HG02763 (cell line): ENCODE results near the gene JPH3.

ENCODE experiments used
- ATAC-seq: cut with Tn5 transposase; IDR thresholded peaks from one replicate; pipeline ENCODE4 v1.9.1; 2021; ENCODE audit warnings: mild to moderate bottlenecking, moderate library complexity; ENCODE audit not compliant: unreplicated experiment

The JPH3 gene

GRCh38 chr16:87733190-87733589 lies 130.9 kb downstream of the JPH3 start:
- no peak for ATAC-seq

DNA sequence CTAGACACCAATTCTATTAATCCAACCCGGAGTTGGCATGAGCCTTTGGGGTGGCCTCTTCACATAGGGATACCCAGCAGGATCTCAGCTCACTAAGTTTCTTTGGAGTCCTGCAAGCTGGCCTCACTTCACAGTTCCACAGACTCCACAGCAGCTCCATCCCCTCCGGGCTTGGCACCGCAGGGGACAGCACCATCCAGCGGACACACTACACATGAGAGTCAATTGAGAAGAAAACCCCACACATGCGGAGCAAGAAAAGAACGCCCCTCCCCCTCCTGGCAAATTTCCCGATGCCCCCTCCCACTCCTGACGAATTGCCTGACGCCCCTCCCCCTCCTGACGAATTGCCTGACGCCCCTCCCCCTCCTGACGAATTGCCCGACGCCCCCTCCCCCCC lies 132.3 kb downstream of the JPH3 start:
- no peak for ATAC-seq

GRCh38 chr16:87735270-87736007 lies 133.1 kb downstream of the JPH3 start:
- no peak for ATAC-seq

DNA sequence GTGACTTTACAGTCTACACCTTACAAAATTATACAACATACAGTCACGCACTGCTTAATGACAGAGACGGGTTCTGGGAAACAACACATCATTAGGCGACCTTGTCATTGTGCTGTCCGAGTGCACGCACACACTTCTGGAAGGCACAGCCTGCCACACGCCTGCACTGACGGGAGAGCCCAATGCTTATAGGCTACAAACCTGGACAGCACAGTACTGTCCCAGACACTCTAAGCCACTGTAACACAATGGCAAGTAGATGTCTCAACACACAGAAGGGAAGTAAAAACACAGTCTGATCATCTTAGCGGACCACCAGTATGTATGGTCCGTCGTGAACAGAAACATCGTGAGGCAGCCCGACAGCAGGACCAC lies 133.7 kb downstream of the JPH3 start:
- no peak for ATAC-seq

- no peak for ATAC-seq
Observed at GRCh38 chr16:87739801-87740200, 137.5 kb downstream of the JPH3 start.

- no peak for ATAC-seq
Observed at GRCh38 chr16:87740441-87740840, 138.1 kb downstream of the JPH3 start.

- ATAC-seq, result no peak
Observed at GRCh38 chr16:87740909-87741424, 138.7 kb downstream of the JPH3 start.

- no peak for ATAC-seq
Observed at GRCh38 chr16:87741700-87742415, 139.6 kb downstream of the JPH3 start.

- no peak for ATAC-seq
Observed at GRCh38 chr16:87742781-87743490, 140.6 kb downstream of the JPH3 start.

- ATAC-seq, result no peak
Observed at GRCh38 chr16:87744750-87745514, 142.6 kb downstream of the JPH3 start.

GRCh38 chr16:87746178-87746577 lies 143.9 kb downstream of the JPH3 start:
- no peak for ATAC-seq
